HG02943 (cell line): ENCODE measurements around the gene POPDC2.
"Not testable (repeated sequence)": the region's sequence is repeated elsewhere in the genome, so short reads cannot be mapped to it uniquely, and the experiment has no call there.

Experiments used
- ATAC-seq: cut with Tn5 transposase; IDR thresholded peaks from one replicate; pipeline ENCODE4 v1.9.1; 2021; ENCODE audit warnings: mild to moderate bottlenecking, low read depth, moderate library complexity; ENCODE audit not compliant: unreplicated experiment

Gene POPDC2

GRCh38 chr3:119660474-119661440 is at the start of gene POPDC2:
Gene POPDC2, minus strand, starts transcription at chr3:119660589. Its CDS starts 166 bp downstream, at chr3:119660423.
- no peak for ATAC-seq

GRCh38 chr3:119703820-119704531 is 43.6 kb upstream of the POPDC2 start:
- ATAC-seq = no peak

GRCh38 chr3:119702530-119703527 is 42.4 kb upstream of the POPDC2 start, which contains the start of gene CFAP91:
Gene CFAP91, plus strand, starts transcription at chr3:119703022. Its CDS starts 77 bp downstream, at chr3:119703099.
- peak; percentile 84 for ATAC-seq

GRCh38 chr3:119700920-119701734 is 40.7 kb upstream of the POPDC2 start:
- ATAC-seq = no peak

GRCh38 chr3:119700269-119700919 is 40.0 kb upstream of the POPDC2 start:
- ATAC-seq = no peak

GRCh38 chr3:119697394-119697793 is 37.0 kb upstream of the POPDC2 start:
- peak; percentile 49 for ATAC-seq

- no peak for ATAC-seq
Observed at GRCh38 chr3:119695480-119695879, 35.1 kb upstream of the POPDC2 start.

GRCh38 chr3:119690043-119690656 is 29.8 kb upstream of the POPDC2 start:
- no peak for ATAC-seq

- no peak for ATAC-seq
Observed at GRCh38 chr3:119683421-119683820, 23.0 kb upstream of the POPDC2 start.

- ATAC-seq = no peak
Observed at GRCh38 chr3:119681279-119681678, 20.9 kb upstream of the POPDC2 start.

- ATAC-seq = no peak
Observed at GRCh38 chr3:119679874-119680273, 19.5 kb upstream of the POPDC2 start.

GRCh38 chr3:119678209-119678608 is 17.8 kb upstream of the POPDC2 start:
- not testable (repeated sequence) for ATAC-seq

GRCh38 chr3:119677641-119677934 is 17.2 kb upstream of the POPDC2 start:
- no peak for ATAC-seq

- ATAC-seq = peak; percentile 92
Observed at GRCh38 chr3:119676771-119677640, 16.6 kb upstream of the POPDC2 start, which contains the start of gene COX17. Gene COX17, minus strand, starts transcription at chr3:119677406. Its CDS starts 96 bp downstream, at chr3:119677310.

GRCh38 chr3:119676020-119676419 is 15.6 kb upstream of the POPDC2 start:
- ATAC-seq = no peak

GRCh38 chr3:119675188-119675874 is 14.9 kb upstream of the POPDC2 start:
- no peak for ATAC-seq

GRCh38 chr3:119673875-119674274 is 13.5 kb upstream of the POPDC2 start:
- ATAC-seq = no peak
